ENCODE measurements around the gene MYOM1. TPM values are rescaled to one million over a fixed set of nuclear protein-coding genes. Genes with fewer than 3 reads are reported as not detected.
"Not testable (repeated sequence)": the region's sequence is repeated elsewhere in the genome, so short reads cannot be mapped to it uniquely, and the experiment has no call there.

MYOM1 gene
- polyA plus RNA-seq, 1 donor: 8.7 TPM

GRCh38 chr18:3086871-3087270 lies 132.9 kb downstream of the MYOM1 start:
- H3K4me3 ChIP-seq (ENCODE audit: low read length): no peak overlapping the region
- H3K27me3 ChIP-seq (ENCODE audit: control insufficient read depth, insufficient read depth, low read length): no peaks in the 10 kb centered on the region
- H3K27ac ChIP-seq (ENCODE audit: low read length): peak overlapping the region; percentile 32
- WGBS (ENCODE audit: insufficient coverage, low lambda C conversion rate): 0% methylated on average over 1 of the region's 4 CpGs
- DNase-seq: peak; percentile 34 to 75
- H3K4me1 ChIP-seq (ENCODE audit: control insufficient read depth, insufficient read depth, low read length): peaks cover 26% of the 10 kb centered on the region
- no peaks in the 10 kb centered on the region for H3K36me3 ChIP-seq (ENCODE audit: control insufficient read depth, insufficient read depth, low read length)
- H3K9me3 ChIP-seq (ENCODE audit: control insufficient read depth, low read depth, low read length): no peaks in the 10 kb centered on the region

- Histone ChIP-seq H3K4me3 (ENCODE audit: low read length) (no peak overlapping the region), H3K27me3 (ENCODE audit: control insufficient read depth, insufficient read depth, low read length) (no peaks in the 10 kb centered on the region), H3K27ac (ENCODE audit: low read length) (no peak overlapping the region), H3K9me3 (ENCODE audit: control insufficient read depth, low read depth, low read length) (no peaks in the 10 kb centered on the region), H3K36me3 (ENCODE audit: control insufficient read depth, insufficient read depth, low read length) (no peaks in the 10 kb centered on the region), H3K4me1 (ENCODE audit: control insufficient read depth, insufficient read depth, low read length) (peaks cover 26% of the 10 kb centered on the region)
- no CpG with 5 or more reads among the region's 1 CpG for WGBS (ENCODE audit: insufficient coverage, low lambda C conversion rate)
- DNase-seq: no peak
Measured at GRCh38 chr18:3085612-3086011, 134.2 kb downstream of the MYOM1 start.

- H3K4me1 ChIP-seq (ENCODE audit: control insufficient read depth, insufficient read depth, low read length): peaks cover 20% of the 10 kb centered on the region
- H3K36me3 ChIP-seq (ENCODE audit: control insufficient read depth, insufficient read depth, low read length): no peaks in the 10 kb centered on the region
- H3K9me3 ChIP-seq (ENCODE audit: control insufficient read depth, low read depth, low read length): no peaks in the 10 kb centered on the region
- no CpG with 5 or more reads among the region's 3 CpGs for WGBS (ENCODE audit: insufficient coverage, low lambda C conversion rate)
- H3K27me3 ChIP-seq (ENCODE audit: control insufficient read depth, insufficient read depth, low read length): no peaks in the 10 kb centered on the region
- DNase-seq: no peak
- no peak overlapping the region for H3K27ac ChIP-seq (ENCODE audit: low read length)
- H3K4me3 ChIP-seq (ENCODE audit: low read length): no peak overlapping the region
Measured at GRCh38 chr18:3084206-3084605, 135.6 kb downstream of the MYOM1 start.

GRCh38 chr18:3083766-3084165 lies 136.0 kb downstream of the MYOM1 start:
- no peak for DNase-seq
- no peak overlapping the region for H3K4me3 ChIP-seq (ENCODE audit: low read length)
- H3K9me3 ChIP-seq (ENCODE audit: control insufficient read depth, low read depth, low read length): no peaks in the 10 kb centered on the region
- H3K27ac ChIP-seq (ENCODE audit: low read length): no peak overlapping the region
- no peaks in the 10 kb centered on the region for H3K36me3 ChIP-seq (ENCODE audit: control insufficient read depth, insufficient read depth, low read length)
- H3K27me3 ChIP-seq (ENCODE audit: control insufficient read depth, insufficient read depth, low read length): no peaks in the 10 kb centered on the region
- 0% methylated on average over 1 of the region's 3 CpGs for WGBS (ENCODE audit: insufficient coverage, low lambda C conversion rate)
- H3K4me1 ChIP-seq (ENCODE audit: control insufficient read depth, insufficient read depth, low read length): peaks cover 16% of the 10 kb centered on the region

- no peaks in the 10 kb centered on the region for H3K36me3 ChIP-seq (ENCODE audit: control insufficient read depth, insufficient read depth, low read length)
- H3K4me3 ChIP-seq (ENCODE audit: low read length): no peak overlapping the region
- H3K9me3 ChIP-seq (ENCODE audit: control insufficient read depth, low read depth, low read length): no peaks in the 10 kb centered on the region
- no peak overlapping the region for H3K27ac ChIP-seq (ENCODE audit: low read length)
- no peaks in the 10 kb centered on the region for H3K27me3 ChIP-seq (ENCODE audit: control insufficient read depth, insufficient read depth, low read length)
- WGBS (ENCODE audit: insufficient coverage, low lambda C conversion rate): no CpG with 5 or more reads among the region's 3 CpGs
- no peaks in the 10 kb centered on the region for H3K4me1 ChIP-seq (ENCODE audit: control insufficient read depth, insufficient read depth, low read length)
- DNase-seq: no peak
Measured at GRCh38 chr18:3081584-3081991, 138.2 kb downstream of the MYOM1 start.

- DNase-seq: no peak
- no peak overlapping the region for H3K4me3 ChIP-seq (ENCODE audit: low read length)
- H3K27ac ChIP-seq (ENCODE audit: low read length): no peak overlapping the region
- no peaks in the 10 kb centered on the region for H3K9me3 ChIP-seq (ENCODE audit: control insufficient read depth, low read depth, low read length)
- no peaks in the 10 kb centered on the region for H3K27me3 ChIP-seq (ENCODE audit: control insufficient read depth, insufficient read depth, low read length)
- H3K36me3 ChIP-seq (ENCODE audit: control insufficient read depth, insufficient read depth, low read length): no peaks in the 10 kb centered on the region
- H3K4me1 ChIP-seq (ENCODE audit: control insufficient read depth, insufficient read depth, low read length): peaks cover under 1% of the 10 kb centered on the region
- 93% methylated on average over 2 of the region's 4 CpGs for WGBS (ENCODE audit: insufficient coverage, low lambda C conversion rate)
Measured at GRCh38 chr18:3079653-3080052, 140.1 kb downstream of the MYOM1 start.

- 69% methylated on average over 5 of the region's 9 CpGs for WGBS (ENCODE audit: insufficient coverage, low lambda C conversion rate)
- Histone ChIP-seq H3K36me3 (ENCODE audit: control insufficient read depth, insufficient read depth, low read length) (no peaks in the 10 kb centered on the region), H3K4me3 (ENCODE audit: low read length) (no peak overlapping the region), H3K4me1 (ENCODE audit: control insufficient read depth, insufficient read depth, low read length) (peaks cover 18% of the 10 kb centered on the region), H3K27ac (ENCODE audit: low read length) (no peak overlapping the region), H3K9me3 (ENCODE audit: control insufficient read depth, low read depth, low read length) (no peaks in the 10 kb centered on the region), H3K27me3 (ENCODE audit: control insufficient read depth, insufficient read depth, low read length) (no peaks in the 10 kb centered on the region)
- no peak for DNase-seq
Measured at GRCh38 chr18:3075491-3075890, 144.3 kb downstream of the MYOM1 start.

- Histone ChIP-seq H3K36me3 (ENCODE audit: control insufficient read depth, insufficient read depth, low read length) (no peaks in the 10 kb centered on the region), H3K4me1 (ENCODE audit: control insufficient read depth, insufficient read depth, low read length) (peaks cover 18% of the 10 kb centered on the region), H3K27ac (ENCODE audit: low read length) (peak overlapping the region; percentile 73), H3K9me3 (ENCODE audit: control insufficient read depth, low read depth, low read length) (no peaks in the 10 kb centered on the region), H3K4me3 (ENCODE audit: low read length) (no peak overlapping the region), H3K27me3 (ENCODE audit: control insufficient read depth, insufficient read depth, low read length) (no peaks in the 10 kb centered on the region)
- peak; percentile 79 to 91 for DNase-seq
Measured at GRCh38 chr18:3074087-3074486, 145.7 kb downstream of the MYOM1 start.

- not testable (repeated sequence) for H3K27me3 ChIP-seq (ENCODE audit: control insufficient read depth, insufficient read depth, low read length); H3K36me3 ChIP-seq (ENCODE audit: control insufficient read depth, insufficient read depth, low read length); H3K4me3 ChIP-seq (ENCODE audit: low read length); DNase-seq; H3K9me3 ChIP-seq (ENCODE audit: control insufficient read depth, low read depth, low read length)
- H3K4me1 ChIP-seq (ENCODE audit: control insufficient read depth, insufficient read depth, low read length): peaks cover 18% of the 10 kb centered on the region
- WGBS (ENCODE audit: insufficient coverage, low lambda C conversion rate): no CpG with 5 or more reads among the region's 3 CpGs
- H3K27ac ChIP-seq (ENCODE audit: low read length): peak overlapping the region; percentile 73
Measured at GRCh38 chr18:3073353-3073752, 146.4 kb downstream of the MYOM1 start.

GRCh38 chr18:3071676-3072075 lies 148.1 kb downstream of the MYOM1 start:
- no CpG with 5 or more reads among the region's 5 CpGs for WGBS (ENCODE audit: insufficient coverage, low lambda C conversion rate)

GRCh38 chr18:3069671-3070433 lies 149.9 kb downstream of the MYOM1 start:
- peaks cover 26% of the 10 kb centered on the region for H3K4me1 ChIP-seq (ENCODE audit: control insufficient read depth, insufficient read depth, low read length)
- H3K9me3 ChIP-seq (ENCODE audit: control insufficient read depth, low read depth, low read length): no peaks in the 10 kb centered on the region
- H3K27ac ChIP-seq (ENCODE audit: low read length): no peak overlapping the region
- H3K27me3 ChIP-seq (ENCODE audit: control insufficient read depth, insufficient read depth, low read length): no peaks in the 10 kb centered on the region
- no peaks in the 10 kb centered on the region for H3K36me3 ChIP-seq (ENCODE audit: control insufficient read depth, insufficient read depth, low read length)
- H3K4me3 ChIP-seq (ENCODE audit: low read length): no peak overlapping the region
- DNase-seq: no peak
- WGBS (ENCODE audit: insufficient coverage, low lambda C conversion rate): 100% methylated on average over 1 of the region's 5 CpGs

More at GRCh38 chr18:3071676-3072075, 148.1 kb downstream of the MYOM1 start:
- no peaks in the 10 kb centered on the region for H3K27me3 ChIP-seq (ENCODE audit: control insufficient read depth, insufficient read depth, low read length)
- no peak for DNase-seq
- H3K36me3 ChIP-seq (ENCODE audit: control insufficient read depth, insufficient read depth, low read length): no peaks in the 10 kb centered on the region
- H3K9me3 ChIP-seq (ENCODE audit: control insufficient read depth, low read depth, low read length): no peaks in the 10 kb centered on the region
- H3K4me3 ChIP-seq (ENCODE audit: low read length): no peak overlapping the region
- peaks cover 26% of the 10 kb centered on the region for H3K4me1 ChIP-seq (ENCODE audit: control insufficient read depth, insufficient read depth, low read length)
- no peak overlapping the region for H3K27ac ChIP-seq (ENCODE audit: low read length)

Data from large intestine (tissue), 3 donors.